Measurements from ENCODE around the gene PHF19.

PHF19 gene

GRCh38 chr9:120807607-120808379 lies 69.2 kb downstream of the PHF19 start:
- DNase-seq = no peak

All from right kidney (tissue), 1 donor.